Measurements from ENCODE around the gene IKZF4. TPM values are rescaled to one million over a fixed set of nuclear protein-coding genes. Genes with fewer than 3 reads are reported as not detected.
"Not testable (repeated sequence)": the region's sequence is repeated elsewhere in the genome, so short reads cannot be mapped to it uniquely, and the experiment has no call there.

Gene IKZF4
- total and polyA plus RNA-seq, 2 donors (not counting 1 experiment from before 2014, with no cell fraction given): 2.3 to 7.6 TPM

DNA sequence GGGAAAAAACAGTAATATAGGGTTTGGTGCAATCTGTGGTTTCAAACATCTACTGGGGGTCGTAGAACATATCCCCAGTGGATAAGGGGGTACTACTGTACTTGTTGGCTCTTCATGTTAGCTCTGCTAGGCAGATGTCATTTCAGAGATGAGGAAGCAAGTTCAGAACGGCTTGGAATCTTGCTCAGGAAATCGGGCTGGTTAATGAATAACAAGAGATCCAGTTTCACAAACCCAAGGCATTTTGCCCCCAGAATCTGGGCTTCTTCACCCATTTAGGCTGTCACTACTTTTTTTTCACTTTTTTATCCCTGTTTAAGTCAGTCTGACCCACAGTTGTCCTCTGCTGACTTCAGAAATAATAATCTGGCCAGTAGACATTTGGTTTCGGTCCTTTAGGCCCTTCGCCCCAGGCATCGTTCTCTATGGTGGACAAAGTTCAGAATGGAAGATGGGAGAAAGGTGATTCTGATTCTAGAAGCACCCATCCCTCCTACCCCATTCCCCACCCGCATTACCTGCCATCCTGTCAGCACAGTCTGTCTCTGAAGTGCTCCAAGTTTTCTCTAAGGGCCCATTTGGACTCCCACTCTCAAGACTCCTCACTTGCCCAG lies 19.2 kb upstream of the IKZF4 start:
- TF ChIP-seq EZH2 (IDR thresholded peaks at IDR 0.05; ENCODE audit: borderline replicate concordance, insufficient read depth, low read depth, low read length, poor library complexity, severe bottlenecking): no peak
- TF ChIP-seq, protein P1, sequence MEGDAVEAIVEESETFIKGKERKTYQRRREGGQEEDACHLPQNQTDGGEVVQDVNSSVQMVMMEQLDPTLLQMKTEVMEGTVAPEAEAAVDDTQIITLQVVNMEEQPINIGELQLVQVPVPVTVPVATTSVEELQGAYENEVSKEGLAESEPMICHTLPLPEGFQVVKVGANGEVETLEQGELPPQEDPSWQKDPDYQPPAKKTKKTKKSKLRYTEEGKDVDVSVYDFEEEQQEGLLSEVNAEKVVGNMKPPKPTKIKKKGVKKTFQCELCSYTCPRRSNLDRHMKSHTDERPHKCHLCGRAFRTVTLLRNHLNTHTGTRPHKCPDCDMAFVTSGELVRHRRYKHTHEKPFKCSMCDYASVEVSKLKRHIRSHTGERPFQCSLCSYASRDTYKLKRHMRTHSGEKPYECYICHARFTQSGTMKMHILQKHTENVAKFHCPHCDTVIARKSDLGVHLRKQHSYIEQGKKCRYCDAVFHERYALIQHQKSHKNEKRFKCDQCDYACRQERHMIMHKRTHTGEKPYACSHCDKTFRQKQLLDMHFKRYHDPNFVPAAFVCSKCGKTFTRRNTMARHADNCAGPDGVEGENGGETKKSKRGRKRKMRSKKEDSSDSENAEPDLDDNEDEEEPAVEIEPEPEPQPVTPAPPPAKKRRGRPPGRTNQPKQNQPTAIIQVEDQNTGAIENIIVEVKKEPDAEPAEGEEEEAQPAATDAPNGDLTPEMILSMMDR (IDR thresholded peaks at IDR 0.05): no peak
- no peaks in the 10 kb centered on the region for H3K9me3 Mint-ChIP-seq (ENCODE audit: insufficient read depth)
- intact Hi-C loops (cut with micrococcal nuclease): no loop called here
- peaks cover 14% of the 10 kb centered on the region for H3K4me1 Mint-ChIP-seq
- no peak overlapping the region for H3K27ac Mint-ChIP-seq
- H2AFZ ChIP-seq (ENCODE audit: insufficient read depth, low read depth, low read length, poor library complexity, severe bottlenecking): no peak overlapping the region
- 68% methylated on average over 3 of the region's 7 CpGs for WGBS (ENCODE audit: insufficient coverage)
- H3K9me3 ChIP-seq (ENCODE audit: control extremely low read depth in 1 of 3, control insufficient read depth in 2 of 3, insufficient read depth in 1 of 3, low read length in 2 of 3): no peaks in the 10 kb centered on the region
- peaks cover 0 to 4% (median 0%) of the 10 kb centered on the region in 4 experiments for H3K27me3 ChIP-seq (replicated peaks in 1 of 4; ENCODE audit: control extremely low read depth in 1 of 4, control insufficient read depth in 3 of 4, insufficient read depth in 4 of 4, low read length in 3 of 4)
- H3K27me3 Mint-ChIP-seq: no peaks in the 10 kb centered on the region
- H3K9ac ChIP-seq (ENCODE audit: low read length): no peak overlapping the region
- H3K36me3 ChIP-seq (replicated peaks in 1 of 2; ENCODE audit: control extremely low read depth in 1 of 2, control insufficient read depth in 1 of 2, extremely low read depth in 1 of 2, insufficient read depth in 2 of 2, low read length in 1 of 2): no peaks in the 10 kb centered on the region
- H4K20me1 ChIP-seq (ENCODE audit: control insufficient read depth, insufficient read depth, low read length, poor library complexity, severe bottlenecking): no peaks in the 10 kb centered on the region
- no peak overlapping the region for H3K27ac ChIP-seq (ENCODE audit: low read length in 2 of 2)
- no peak overlapping the region for H3K4me2 ChIP-seq (replicated peaks; ENCODE audit: low read depth, low read length, poor library complexity, severe bottlenecking)
- no peaks in the 10 kb centered on the region for H3K79me2 ChIP-seq (ENCODE audit: control insufficient read depth, insufficient read depth, low read length)
- H3K4me3 ChIP-seq (ENCODE audit: control extremely low read depth in 1 of 5, extremely low read depth in 1 of 5, insufficient read depth in 1 of 5, low read depth in 2 of 5, low read length in 4 of 5): no peak overlapping the region
- ATAC-seq (ENCODE audit: low read depth) (no peak), DNase-seq (no peak)
- H3K4me3 Mint-ChIP-seq: no peak overlapping the region
- ChIA-PET POLR2A (interaction anchor here (0.6 kb wide), 1 partner anchor 55 kb away, joined by 5 read pairs; no protein-coding TSS in a partner anchor), CTCF (no interaction called here)
- peaks cover 9 to 10% of the 10 kb centered on the region in 2 donors for H3K4me1 ChIP-seq (ENCODE audit: control insufficient read depth in 2 of 2, insufficient read depth in 2 of 2, low read length in 2 of 2)

DNA sequence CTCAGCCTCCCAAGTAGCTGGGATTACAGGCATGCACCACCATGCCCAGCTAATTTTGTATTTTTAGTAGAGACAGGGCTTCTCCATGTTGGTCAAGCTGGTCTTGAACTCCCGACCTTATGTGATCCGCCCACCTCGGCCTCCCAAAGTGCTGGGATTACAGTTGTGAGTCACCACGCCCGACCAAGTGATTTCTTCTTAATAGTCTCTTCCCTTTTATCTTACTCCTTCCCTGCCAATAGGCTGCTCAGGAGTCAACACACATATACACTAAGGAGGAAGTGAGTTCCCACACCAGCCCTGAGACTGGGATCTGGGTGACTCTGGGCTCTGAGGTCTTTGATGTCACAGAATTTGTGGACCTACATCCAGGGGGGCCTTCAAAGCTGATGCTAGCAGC lies 17.5 kb upstream of the IKZF4 start:
- ATAC-seq (ENCODE audit: low read depth); H3K9me3 Mint-ChIP-seq (ENCODE audit: insufficient read depth); H3K27me3 ChIP-seq (replicated peaks in 1 of 4; ENCODE audit: control extremely low read depth in 1 of 4, control insufficient read depth in 3 of 4, insufficient read depth in 4 of 4, low read length in 3 of 4); H3K27me3 Mint-ChIP-seq; intact Hi-C loops (cut with micrococcal nuclease); POLR2A ChIA-PET; H3K9me3 ChIP-seq (ENCODE audit: control extremely low read depth in 1 of 3, control insufficient read depth in 2 of 3, insufficient read depth in 1 of 3, low read length in 2 of 3); H3K79me2 ChIP-seq (ENCODE audit: control insufficient read depth, insufficient read depth, low read length); H4K20me1 ChIP-seq (ENCODE audit: control insufficient read depth, insufficient read depth, low read length, poor library complexity, severe bottlenecking); H3K4me3 ChIP-seq (ENCODE audit: control extremely low read depth in 1 of 5, extremely low read depth in 1 of 5, insufficient read depth in 1 of 5, low read depth in 2 of 5, low read length in 4 of 5); H2AFZ ChIP-seq (ENCODE audit: insufficient read depth, low read depth, low read length, poor library complexity, severe bottlenecking); H3K27ac ChIP-seq (ENCODE audit: low read length in 2 of 2); H3K9ac ChIP-seq (ENCODE audit: low read length); H3K4me2 ChIP-seq (replicated peaks; ENCODE audit: low read depth, low read length, poor library complexity, severe bottlenecking); DNase-seq; H3K27ac Mint-ChIP-seq; H3K36me3 ChIP-seq (replicated peaks in 1 of 2; ENCODE audit: control extremely low read depth in 1 of 2, control insufficient read depth in 1 of 2, extremely low read depth in 1 of 2, insufficient read depth in 2 of 2, low read length in 1 of 2); H3K4me3 Mint-ChIP-seq: not testable (repeated sequence)
- CTCF ChIA-PET: interaction anchor here (0.7 kb wide), 1 partner anchor 292 kb away, joined by 5 read pairs; no protein-coding TSS in a partner anchor
- peaks cover 11% of the 10 kb centered on the region for H3K4me1 Mint-ChIP-seq
- H3K4me1 ChIP-seq (ENCODE audit: control insufficient read depth in 2 of 2, insufficient read depth in 2 of 2, low read length in 2 of 2): peaks cover 5 to 11% of the 10 kb centered on the region in 2 donors
- WGBS (ENCODE audit: insufficient coverage): 100% methylated on average over 3 of the region's 5 CpGs
